ENCODE results near the gene PPP2R1A.

DNA sequence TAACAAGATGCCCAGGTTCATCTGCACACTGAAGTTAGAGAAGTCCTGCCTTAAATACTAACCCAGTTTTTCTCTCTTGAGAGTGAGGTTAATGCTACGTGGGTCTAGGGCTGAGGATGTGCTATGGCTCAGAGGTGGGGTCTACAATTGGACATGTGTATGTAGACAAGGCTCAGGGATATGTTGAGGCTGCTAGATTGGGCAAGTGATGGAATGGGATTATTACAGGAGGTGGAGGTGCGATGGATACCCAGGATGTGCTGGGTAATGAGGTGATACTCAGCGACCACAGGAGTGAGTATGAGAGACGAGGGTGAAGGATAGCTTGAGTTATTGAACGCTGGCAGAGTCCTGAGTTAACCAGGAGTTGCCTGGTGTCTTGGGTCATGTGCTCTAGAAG lies 38.1 kb downstream of the PPP2R1A start:
- TF ChIP-seq JUND (IDR thresholded peaks at IDR 0.05) (no peak), POLR2A (IDR thresholded peaks at IDR 0.05; ENCODE audit: borderline replicate concordance, extremely low read depth, insufficient read depth, insufficient read length) (no peak)
- TF ChIP-seq, protein P1, sequence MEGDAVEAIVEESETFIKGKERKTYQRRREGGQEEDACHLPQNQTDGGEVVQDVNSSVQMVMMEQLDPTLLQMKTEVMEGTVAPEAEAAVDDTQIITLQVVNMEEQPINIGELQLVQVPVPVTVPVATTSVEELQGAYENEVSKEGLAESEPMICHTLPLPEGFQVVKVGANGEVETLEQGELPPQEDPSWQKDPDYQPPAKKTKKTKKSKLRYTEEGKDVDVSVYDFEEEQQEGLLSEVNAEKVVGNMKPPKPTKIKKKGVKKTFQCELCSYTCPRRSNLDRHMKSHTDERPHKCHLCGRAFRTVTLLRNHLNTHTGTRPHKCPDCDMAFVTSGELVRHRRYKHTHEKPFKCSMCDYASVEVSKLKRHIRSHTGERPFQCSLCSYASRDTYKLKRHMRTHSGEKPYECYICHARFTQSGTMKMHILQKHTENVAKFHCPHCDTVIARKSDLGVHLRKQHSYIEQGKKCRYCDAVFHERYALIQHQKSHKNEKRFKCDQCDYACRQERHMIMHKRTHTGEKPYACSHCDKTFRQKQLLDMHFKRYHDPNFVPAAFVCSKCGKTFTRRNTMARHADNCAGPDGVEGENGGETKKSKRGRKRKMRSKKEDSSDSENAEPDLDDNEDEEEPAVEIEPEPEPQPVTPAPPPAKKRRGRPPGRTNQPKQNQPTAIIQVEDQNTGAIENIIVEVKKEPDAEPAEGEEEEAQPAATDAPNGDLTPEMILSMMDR (IDR thresholded peaks at IDR 0.05 in 2 of 3, conservative IDR thresholded peaks at IDR 0.05 in 1 of 3; ENCODE audit: borderline replicate concordance in 1 of 3, insufficient read depth in 1 of 3, low read depth in 2 of 3, low read length in 2 of 3), result no peak
